ENCODE data around the gene ELAVL2. TPM values are rescaled to one million over a fixed set of nuclear protein-coding genes. Genes with fewer than 3 reads are reported as not detected.

The ELAVL2 gene
- total RNA-seq, 1 experiment from 2014 or later, result 0.18 TPM

GRCh38 chr9:23764219-23764618, 61.8 kb downstream of the ELAVL2 start:
- intact Hi-C loops (cut with micrococcal nuclease; ENCODE audit: unreplicated experiment), result no loop called here
- no peaks in the 10 kb centered on the region for H3K9me3 ChIP-seq
- no peaks in the 10 kb centered on the region for H3K27me3 ChIP-seq (replicated peaks; ENCODE audit: control insufficient read depth, insufficient read depth, low read length)
- H3K27me3 Mint-ChIP-seq (ENCODE audit: insufficient read depth, unreplicated experiment), result no peaks in the 10 kb centered on the region
- TF ChIP-seq CTCF (IDR thresholded peaks at IDR 0.05; ENCODE audit: insufficient read depth in 1 of 2, low read depth in 1 of 2, low read length in 1 of 2, severe bottlenecking in 1 of 2, unreplicated experiment in 1 of 2), result no peak
- no peaks in the 10 kb centered on the region for H3K4me1 ChIP-seq
- no TSS peak for BruUV-seq (replicated peaks)
- H3K4me3 Mint-ChIP-seq (ENCODE audit: unreplicated experiment), result no peak overlapping the region
- H3K4me1 Mint-ChIP-seq (ENCODE audit: low read depth, unreplicated experiment), result no peaks in the 10 kb centered on the region
- H3K27ac Mint-ChIP-seq (ENCODE audit: unreplicated experiment), result no peak overlapping the region
- no peak overlapping the region for H3K4me3 ChIP-seq (ENCODE audit: low read depth, low read length)
- H3K36me3 Mint-ChIP-seq (ENCODE audit: insufficient read depth, unreplicated experiment), result no peaks in the 10 kb centered on the region
- no peak for DNase-seq
- no peaks in the 10 kb centered on the region for H3K9me3 Mint-ChIP-seq (ENCODE audit: unreplicated experiment)
- no peaks in the 10 kb centered on the region for H3K36me3 ChIP-seq (ENCODE audit: control insufficient read depth, insufficient read depth, low read length)
- CTCF ChIA-PET, result no interaction called here
- POLR2A ChIA-PET, result no interaction called here

GRCh38 chr9:23754551-23754950, 71.5 kb downstream of the ELAVL2 start:
- Histone ChIP-seq H3K4me3 (ENCODE audit: low read depth, low read length) (no peak overlapping the region), H3K36me3 (ENCODE audit: control insufficient read depth, insufficient read depth, low read length) (no peaks in the 10 kb centered on the region), H3K4me1 (no peaks in the 10 kb centered on the region), H3K9me3 (no peaks in the 10 kb centered on the region), H3K27me3 (replicated peaks; ENCODE audit: control insufficient read depth, insufficient read depth, low read length) (no peaks in the 10 kb centered on the region)
- no TSS peak for BruUV-seq (replicated peaks)
- Mint-ChIP-seq H3K27me3 (ENCODE audit: insufficient read depth, unreplicated experiment) (no peaks in the 10 kb centered on the region), H3K27ac (ENCODE audit: unreplicated experiment) (no peak overlapping the region), H3K36me3 (ENCODE audit: insufficient read depth, unreplicated experiment) (no peaks in the 10 kb centered on the region), H3K9me3 (ENCODE audit: unreplicated experiment) (no peaks in the 10 kb centered on the region), H3K4me3 (ENCODE audit: unreplicated experiment) (no peak overlapping the region), H3K4me1 (ENCODE audit: low read depth, unreplicated experiment) (no peaks in the 10 kb centered on the region)
- DNase-seq, result no peak
- intact Hi-C loops (cut with micrococcal nuclease; ENCODE audit: unreplicated experiment), result no loop called here
- CTCF ChIA-PET, result no interaction called here
- TF ChIP-seq CTCF (IDR thresholded peaks at IDR 0.05; ENCODE audit: insufficient read depth in 1 of 2, low read depth in 1 of 2, low read length in 1 of 2, severe bottlenecking in 1 of 2, unreplicated experiment in 1 of 2), result no peak
- POLR2A ChIA-PET, result no interaction called here

- Mint-ChIP-seq H3K27me3 (ENCODE audit: insufficient read depth, unreplicated experiment) (no peaks in the 10 kb centered on the region), H3K4me1 (ENCODE audit: low read depth, unreplicated experiment) (no peaks in the 10 kb centered on the region)
- intact Hi-C loops (cut with micrococcal nuclease; ENCODE audit: unreplicated experiment), result no loop called here
Measured at GRCh38 chr9:23752859-23753258, 73.2 kb downstream of the ELAVL2 start.

More at GRCh38 chr9:23752859-23753258, 73.2 kb downstream of the ELAVL2 start:
- ChIA-PET CTCF (interaction anchor here (0.6 kb wide), 1 partner anchor 87 kb away, joined by 5 read pairs; no protein-coding TSS in a partner anchor), POLR2A (no interaction called here)
- TF ChIP-seq CTCF (IDR thresholded peaks at IDR 0.05; ENCODE audit: insufficient read depth in 1 of 2, low read depth in 1 of 2, low read length in 1 of 2, severe bottlenecking in 1 of 2, unreplicated experiment in 1 of 2), result no peak
- Mint-ChIP-seq H3K9me3 (ENCODE audit: unreplicated experiment) (no peaks in the 10 kb centered on the region), H3K36me3 (ENCODE audit: insufficient read depth, unreplicated experiment) (no peaks in the 10 kb centered on the region), H3K27ac (ENCODE audit: unreplicated experiment) (no peak overlapping the region), H3K4me3 (ENCODE audit: unreplicated experiment) (no peak overlapping the region)
- no peak for DNase-seq
- BruUV-seq (replicated peaks), result no TSS peak
- Histone ChIP-seq H3K9me3 (no peaks in the 10 kb centered on the region), H3K36me3 (ENCODE audit: control insufficient read depth, insufficient read depth, low read length) (no peaks in the 10 kb centered on the region), H3K27me3 (replicated peaks; ENCODE audit: control insufficient read depth, insufficient read depth, low read length) (no peaks in the 10 kb centered on the region), H3K4me3 (ENCODE audit: low read depth, low read length) (no peak overlapping the region), H3K4me1 (no peaks in the 10 kb centered on the region)

All from Caco-2 (cell line).